CD14-positive monocyte (primary cell): ENCODE data around the gene IFT74. TPM values are rescaled to one million over a fixed set of nuclear protein-coding genes. Genes with fewer than 3 reads are reported as not detected.

Source experiments
- DNase-seq, 3 donors: peaks; one replicate each; pipeline ENCODE4 v3.0.0-alpha.2; 2011 to 2022
- H2AFZ ChIP-seq: 2 replicates; pipeline ENCODE4 v1.6.0; 2012; ENCODE audit warnings: mild to moderate bottlenecking, low read depth, low read length, inconsistent platforms; ENCODE audit not compliant: insufficient read depth, poor library complexity, severe bottlenecking
- H3K27ac ChIP-seq, 2 donors: 1 replicate in 1 of 2; 2 replicates in 1 of 2; pipeline ENCODE4 v1.5.1; 2012 to 2013; ENCODE audit warnings: low read length in 2 of 2, control low read depth in 1 of 2, inconsistent platforms in 1 of 2, low read depth in 1 of 2, mild to moderate bottlenecking in 1 of 2
- H3K27me3 ChIP-seq, 2 donors: one replicate each; pipeline versions ENCODE4 v1.6.0 to v1.6.1; 2011 to 2013; ENCODE audit warnings: low read length in 2 of 2; ENCODE audit not compliant: control insufficient read depth in 2 of 2, insufficient read depth in 2 of 2
- H3K36me3 ChIP-seq, 2 donors: replicated peaks in 1 of 2; 1 replicate in 1 of 2; 2 replicates in 1 of 2; pipeline versions ENCODE4 v1.5.1 to v1.6.1; 2012 to 2013; ENCODE audit warnings: low read length in 2 of 2, control low read depth in 1 of 2, inconsistent platforms in 1 of 2, mild to moderate bottlenecking in 1 of 2; ENCODE audit not compliant: insufficient read depth in 2 of 2, control insufficient read depth in 1 of 2
- H3K4me1 ChIP-seq, 2 donors: 1 replicate in 1 of 2; 2 replicates in 1 of 2; pipeline versions ENCODE4 v1.5.1 to v1.6.1; 2012 to 2013; ENCODE audit warnings: low read length in 2 of 2, control low read depth in 1 of 2, inconsistent platforms in 1 of 2, mild to moderate bottlenecking in 1 of 2, moderate library complexity in 1 of 2; ENCODE audit not compliant: insufficient read depth in 2 of 2, control insufficient read depth in 1 of 2
- H3K4me2 ChIP-seq: replicated peaks from 2 replicates; pipeline ENCODE3; 2012; ENCODE audit warnings: low read length, moderate library complexity, mild to moderate bottlenecking; ENCODE audit not compliant: poor library complexity, severe bottlenecking; ENCODE audit errors: extremely low read depth
- H3K4me3 ChIP-seq, 3 experiments: fragments of 200-600 bp in 1 of 3; sonication (generic) in 1 of 3; replicated peaks in 1 of 3; 1 replicate in 2 of 3; 2 replicates in 1 of 3; pipeline ENCODE4 v1.5.1; 2011 to 2013; ENCODE audit warnings: low read length in 3 of 3, mild to moderate bottlenecking in 3 of 3, control low read depth in 2 of 3, low read depth in 2 of 3, inconsistent platforms in 1 of 3, moderate library complexity in 1 of 3
- H3K79me2 ChIP-seq: 2 replicates; pipeline ENCODE4 v1.6.0; 2012; ENCODE audit warnings: mild to moderate bottlenecking, control low read depth, inconsistent platforms, low read length, moderate library complexity; ENCODE audit not compliant: insufficient read depth
- H3K9ac ChIP-seq: 2 replicates; pipeline ENCODE4 v1.6.0; 2017; ENCODE audit warnings: low read length, mild to moderate bottlenecking; ENCODE audit not compliant: insufficient read depth, poor library complexity, severe bottlenecking
- H3K9me3 ChIP-seq, 2 donors: replicated peaks in 1 of 2; 1 replicate in 1 of 2; 2 replicates in 1 of 2; pipeline versions ENCODE4 v1.5.1 to v1.6.1; 2012 to 2013; ENCODE audit warnings: low read length in 2 of 2, control low read depth in 1 of 2; ENCODE audit not compliant: control insufficient read depth in 1 of 2, insufficient read depth in 1 of 2
- H4K20me1 ChIP-seq: 2 replicates; pipeline ENCODE4 v1.6.0; 2012; ENCODE audit warnings: mild to moderate bottlenecking, low read length, control low read depth, moderate library complexity; ENCODE audit not compliant: insufficient read depth
- H3K27ac Mint-ChIP-seq, 7 donors: one replicate each; pipeline ENCODE4 v1.8.0; 2020; ENCODE audit warnings: mild to moderate bottlenecking in 7 of 7, mixed read lengths in 7 of 7, moderate library complexity in 6 of 7, inconsistent platforms in 2 of 7
- H3K27me3 Mint-ChIP-seq, 3 donors: one replicate each; pipeline ENCODE4 v1.8.0; 2021 to 2022; ENCODE audit warnings: low read depth in 3 of 3, mild to moderate bottlenecking in 3 of 3, mixed read lengths in 3 of 3, moderate library complexity in 3 of 3, inconsistent platforms in 1 of 3
- H3K36me3 Mint-ChIP-seq, 2 donors: one replicate each; pipeline ENCODE4 v1.8.0; 2020; ENCODE audit warnings: mixed read lengths in 2 of 2, inconsistent platforms in 1 of 2, mild to moderate bottlenecking in 1 of 2
- H3K4me1 Mint-ChIP-seq: one replicate; pipeline ENCODE4 v1.8.0; 2020; ENCODE audit warnings: mild to moderate bottlenecking, mixed read lengths
- H3K4me3 Mint-ChIP-seq, 2 donors: one replicate each; pipeline ENCODE4 v1.8.0; 2020; ENCODE audit warnings: mild to moderate bottlenecking in 2 of 2, mixed read lengths in 2 of 2, moderate library complexity in 1 of 2
- H3K9me3 Mint-ChIP-seq, 7 donors: one replicate each; pipeline ENCODE4 v1.8.0; 2020 to 2022; ENCODE audit warnings: mixed read lengths in 7 of 7, mild to moderate bottlenecking in 6 of 7, moderate library complexity in 6 of 7, inconsistent platforms in 2 of 7
- CTCF ChIP-seq: fragments of 200-600 bp; IDR thresholded peaks from one replicate; pipeline ENCODE4 v1.8.0; 2022; ENCODE audit warnings: antibody characterized with exemption, mild to moderate bottlenecking
- whole genome bisulfite sequencing: methylation state at CpG from one replicate; pipeline ENCODE4 v1.1.5; 2013; ENCODE audit warnings: missing lambda C conversion rate; ENCODE audit not compliant: insufficient coverage; 5-methylcytosine and 5-hydroxymethylcytosine counted together
- intact Hi-C, 2 donors: fragments of 100-400 bp; cut with micrococcal nuclease; formaldehyde crosslinking; loops; one replicate each; pipeline versions ENCODE4 v1.15.0 to v1.15.1; 2023
- polyA plus RNA-seq, 3 donors: library from polyadenylated mRNA; depleted of rRNA in 1 of 3; unstranded in 2 of 3; stranded (reverse) in 1 of 3; fragments of 300-500 nt in 2 of 3; fragments of >200 nt in 1 of 3; fragmentation: Illumina TruSeq in 2 of 3; gene quantifications; 1 replicate in 2 of 3; 2 replicates in 1 of 3; pipeline ENCODE4 v1.2.3, GENCODE V29; 2012 to 2021

The IFT74 gene
- polyA plus RNA-seq, 3 donors: 2.6 to 6.0 (median 3.7) TPM

GRCh38 chr9:27003426-27004077 is 47.3 kb downstream of the IFT74 start:
- Histone ChIP-seq H3K9me3 (no peaks in the 10 kb centered on the region), H3K4me2 (no peak overlapping the region), H3K36me3 (no peaks in the 10 kb centered on the region), H3K27ac (no peak overlapping the region), H3K4me3 (no peak overlapping the region), H3K27me3 (no peaks in the 10 kb centered on the region), H4K20me1 (no peaks in the 10 kb centered on the region), H2AFZ (no peak overlapping the region), H3K4me1 (no peaks in the 10 kb centered on the region), H3K79me2 (no peaks in the 10 kb centered on the region), H3K9ac (no peak overlapping the region)
- Mint-ChIP-seq H3K4me1 (no peaks in the 10 kb centered on the region), H3K36me3 (peaks cover 0 to 8% of the 10 kb centered on the region in 2 donors), H3K4me3 (no peak overlapping the region), H3K27ac (no peak overlapping the region), H3K27me3 (no peaks in the 10 kb centered on the region), H3K9me3 (peaks cover 0 to 3% (median 1%) of the 10 kb centered on the region in 7 donors)
- no peak for DNase-seq
- WGBS: 100% methylated on average over 1 of the region's 3 CpGs
- no peak for TF ChIP-seq CTCF
- intact Hi-C loops: no loop called here

- no peaks in the 10 kb centered on the region for H3K4me1 ChIP-seq
- H3K4me3 ChIP-seq: no peak within 1 kb of the TSS
- intact Hi-C loops: no loop called here
- DNase-seq: no peak
- no peak for TF ChIP-seq CTCF
- no peak within 1 kb of the TSS for H2AFZ ChIP-seq
- H3K27me3 ChIP-seq: no peaks in the 10 kb centered on the region
- no CpG with 5 or more reads among the region's 3 CpGs for whole genome bisulfite sequencing
- H3K27ac Mint-ChIP-seq: peak within 1 kb of the TSS in 2 of 7 donors; percentile 6 to 68
- no peak within 1 kb of the TSS for H3K4me2 ChIP-seq
- no peak within 1 kb of the TSS for H3K27ac ChIP-seq
- peaks cover 0 to 8% of the 10 kb centered on the region in 2 donors for H3K36me3 Mint-ChIP-seq
- no peak within 1 kb of the TSS for H3K4me3 Mint-ChIP-seq
- no peak within 1 kb of the TSS for H3K9ac ChIP-seq
- no peaks in the 10 kb centered on the region for H3K4me1 Mint-ChIP-seq
- no peaks in the 10 kb centered on the region for H3K36me3 ChIP-seq
- H4K20me1 ChIP-seq: no peaks in the 10 kb centered on the region
- no peaks in the 10 kb centered on the region for H3K79me2 ChIP-seq
- H3K9me3 ChIP-seq: no peaks in the 10 kb centered on the region
- no peaks in the 10 kb centered on the region for H3K27me3 Mint-ChIP-seq
- peaks cover 0 to 3% (median 1%) of the 10 kb centered on the region in 7 donors for H3K9me3 Mint-ChIP-seq
Observed at GRCh38 chr9:27005491-27005890, 49.3 kb downstream of the IFT74 start, which contains the start of gene LRRC19. Gene LRRC19, minus strand, starts transcription at chr9:27005672. Its CDS starts 5,978 bp downstream, at chr9:26999694.
